HG03025 (cell line): ENCODE measurements around the gene EXPH5.
"Not testable (repeated sequence)": the region's sequence is repeated elsewhere in the genome, so short reads cannot be mapped to it uniquely, and the experiment has no call there.

Experiments used
- ATAC-seq: cut with Tn5 transposase; IDR thresholded peaks from one replicate; pipeline ENCODE4 v1.9.1; 2021; ENCODE audit warnings: mild to moderate bottlenecking, moderate library complexity; ENCODE audit not compliant: unreplicated experiment, low FRiP score

The EXPH5 gene, protein sequence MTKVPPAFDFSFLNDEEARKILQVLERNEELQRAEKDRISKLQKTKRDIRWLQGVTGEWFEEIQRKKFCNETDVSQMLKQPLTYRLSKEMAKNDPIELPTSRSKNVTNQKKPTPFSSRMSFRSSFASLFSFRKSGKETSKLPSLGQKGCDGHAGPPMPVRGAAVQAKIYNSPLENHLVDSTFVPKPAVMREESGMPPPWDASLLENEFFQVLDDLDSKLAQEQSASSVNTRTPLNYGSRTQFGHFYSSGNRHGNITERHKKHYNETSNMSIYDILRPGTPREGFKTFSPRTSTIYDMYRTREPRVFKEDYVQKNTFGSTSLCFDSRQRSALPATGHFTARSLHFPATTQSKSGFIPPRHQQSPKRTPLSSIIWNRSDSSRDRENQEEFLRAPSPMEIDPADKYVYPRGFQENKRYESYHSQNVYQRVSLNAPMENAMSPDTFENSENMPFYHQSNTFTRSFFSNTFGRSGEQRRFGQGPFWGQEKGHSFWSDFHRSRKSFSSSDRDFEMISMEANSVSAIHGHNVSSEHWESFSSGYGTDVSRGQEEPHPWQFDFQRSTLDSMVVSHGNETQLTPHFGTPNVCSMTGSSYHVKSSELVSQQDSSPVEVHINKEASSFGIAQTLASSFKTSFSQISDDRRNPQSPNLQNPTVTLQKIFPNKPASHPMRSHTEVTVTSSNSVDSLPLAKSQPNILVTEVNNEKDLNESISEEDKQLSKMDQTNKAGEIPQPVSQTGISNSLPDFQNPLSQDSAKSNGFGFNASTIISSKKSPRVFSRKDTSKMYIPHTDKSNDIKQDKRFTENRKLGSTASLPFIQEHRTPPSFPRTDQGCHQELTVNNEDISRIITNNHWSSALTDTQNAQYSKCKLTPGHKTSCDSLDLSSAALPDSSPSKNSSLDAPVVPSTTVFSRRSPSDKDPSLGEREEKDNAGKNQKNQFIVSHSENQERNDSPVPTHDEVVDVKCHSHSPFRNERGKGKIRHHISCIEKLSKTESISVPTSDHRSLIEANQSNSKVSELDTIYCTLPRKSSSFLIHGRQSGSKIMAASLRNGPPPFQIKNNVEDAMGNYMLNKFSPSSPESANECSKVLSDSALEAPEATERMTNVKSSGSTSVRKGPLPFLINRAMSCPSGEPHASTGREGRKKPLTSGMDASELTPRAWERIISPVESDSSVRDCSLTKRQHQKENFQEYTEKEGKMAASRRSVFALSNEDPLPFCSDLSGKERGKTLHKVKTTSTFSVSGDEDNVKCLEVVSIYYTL (N-terminal part only)

DNA sequence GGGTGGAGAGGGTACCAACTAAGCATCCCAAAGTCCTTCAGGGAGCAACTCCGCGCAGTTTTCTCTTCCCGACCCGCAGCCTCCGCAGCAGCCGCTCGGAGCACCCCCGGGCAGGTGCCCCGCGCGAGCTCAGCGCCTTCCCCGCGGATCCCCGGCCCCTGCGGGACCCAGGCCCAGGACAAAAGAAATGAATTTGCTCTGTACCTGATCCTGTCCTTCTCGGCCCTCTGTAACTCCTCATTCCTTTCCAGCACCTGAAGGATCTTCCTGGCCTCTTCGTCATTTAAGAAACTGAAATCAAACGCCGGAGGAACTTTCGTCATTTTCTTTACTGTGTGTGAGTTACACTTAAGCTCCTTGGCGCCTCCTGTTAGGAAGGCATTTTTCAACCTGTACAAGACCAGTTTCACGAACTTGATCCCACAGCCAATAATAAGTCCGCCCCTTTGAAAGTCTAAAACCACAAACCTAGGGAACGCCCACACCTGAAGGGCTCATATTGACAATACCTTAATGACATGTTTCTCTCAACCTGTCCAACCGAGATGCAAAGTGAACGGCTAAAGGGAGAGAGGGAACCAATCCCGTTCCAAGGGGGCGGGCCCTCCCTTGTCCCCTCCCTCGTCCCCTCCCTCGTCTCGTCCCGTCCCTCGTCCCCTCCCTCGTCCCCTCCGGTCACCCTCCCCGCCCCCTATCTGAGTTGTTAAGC is at the start of gene EXPH5:
EXPH5 (minus strand) TSS at position 555 of the 709 bp plus-strand sequence; CDS start at position 323, 232 bp downstream.
- ATAC-seq: peak; percentile 98

DNA sequence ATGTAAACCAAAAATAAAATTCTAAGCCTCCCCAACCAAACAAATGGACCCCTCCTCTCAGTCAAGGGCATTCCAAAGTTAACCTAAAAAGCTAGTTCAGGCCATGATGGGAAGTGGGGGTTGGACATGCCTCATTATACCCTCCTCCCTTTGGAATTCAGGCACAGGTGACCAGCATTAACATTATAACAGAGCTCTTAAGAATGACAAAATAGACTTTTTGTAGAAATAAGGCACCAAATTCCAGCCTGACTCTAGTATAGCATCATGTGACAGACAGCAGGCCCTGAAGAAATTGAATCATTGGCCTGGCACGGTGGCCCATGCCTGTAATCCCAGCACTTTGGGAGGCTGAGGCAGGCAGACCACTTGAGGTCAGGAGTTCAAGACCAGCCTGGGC is 48.2 kb upstream of the EXPH5 start:
- ATAC-seq: not testable (repeated sequence)

DNA sequence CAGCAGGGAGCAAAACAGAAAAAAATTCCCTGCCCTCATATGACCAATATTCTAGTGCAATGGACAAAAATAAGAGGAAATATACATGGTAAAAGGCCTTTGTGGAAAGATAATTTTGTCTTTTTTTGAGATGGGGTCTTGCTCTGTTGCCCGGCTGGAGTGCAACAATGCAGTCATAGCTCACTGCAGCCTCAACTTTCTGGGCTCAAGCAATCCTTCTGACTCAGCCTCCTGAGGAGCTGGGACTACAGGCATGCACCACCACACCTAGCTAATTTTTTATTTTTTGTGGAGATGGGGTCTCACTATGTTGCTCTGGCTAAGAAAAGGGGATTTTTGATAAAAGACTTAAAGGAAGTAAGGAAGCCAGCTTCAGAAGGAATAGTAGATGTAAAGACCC is 45.6 kb upstream of the EXPH5 start:
- ATAC-seq: no peak

GRCh38 chr11:108636222-108636621 is 42.7 kb upstream of the EXPH5 start:
- no peak for ATAC-seq

GRCh38 chr11:108635106-108635505 is 41.5 kb upstream of the EXPH5 start:
- no peak for ATAC-seq

DNA sequence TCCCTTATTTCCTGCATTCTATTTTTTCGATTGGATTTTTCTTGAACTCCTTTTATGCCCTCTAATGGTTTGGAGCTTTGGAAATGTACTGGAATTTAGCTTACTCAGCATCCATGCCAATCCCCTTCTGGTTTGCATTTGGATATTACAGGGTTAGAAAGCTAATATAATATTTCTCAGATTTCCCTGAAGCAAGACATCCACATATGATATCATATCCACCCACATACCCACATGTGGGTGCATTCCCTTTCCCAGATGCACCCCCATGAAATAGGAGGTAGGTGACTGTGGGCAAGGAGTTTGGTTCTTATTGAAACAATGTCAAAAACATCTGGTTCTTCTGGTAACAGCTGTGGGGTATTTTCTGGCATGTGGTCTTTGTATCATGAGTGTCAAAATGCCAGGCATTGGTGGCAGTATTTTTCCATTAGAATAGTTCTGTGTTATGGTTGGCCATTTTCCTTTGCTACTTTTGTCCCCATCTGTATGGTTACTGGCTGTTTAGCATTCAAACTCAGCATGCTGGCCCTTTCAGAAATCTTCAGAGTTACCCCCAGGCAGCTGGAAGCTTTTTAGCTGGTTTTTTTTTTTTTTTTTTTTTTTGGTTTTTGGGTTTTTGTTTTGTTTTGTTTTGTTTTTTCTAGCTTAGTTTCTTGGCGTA is 38.6 kb upstream of the EXPH5 start:
- ATAC-seq: no peak

- no peak for ATAC-seq
Observed at GRCh38 chr11:108629274-108629673, 35.7 kb upstream of the EXPH5 start.

DNA sequence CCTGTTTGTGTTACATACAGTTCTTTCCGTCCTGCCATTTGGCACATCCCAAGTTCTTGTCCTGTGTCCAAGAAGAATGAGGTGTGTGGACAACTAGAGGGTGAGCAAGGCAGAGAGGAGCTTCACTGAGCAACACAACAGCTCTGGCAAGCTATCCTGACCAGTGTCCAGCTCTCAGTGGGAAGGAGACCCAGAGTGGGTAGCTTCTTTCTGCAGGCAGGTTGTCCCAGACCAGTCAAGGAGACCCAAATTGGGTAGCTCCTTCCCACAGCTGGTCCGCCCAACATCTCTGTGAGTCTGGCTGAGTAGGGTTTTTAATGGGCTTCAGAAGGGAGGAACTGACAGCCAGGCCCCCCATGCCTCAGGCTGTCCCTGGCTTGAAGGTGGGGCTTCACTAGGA is 35.2 kb upstream of the EXPH5 start:
- ATAC-seq: no peak

GRCh38 chr11:108628326-108628725 is 34.8 kb upstream of the EXPH5 start:
- ATAC-seq: no peak

- ATAC-seq: no peak
Observed at GRCh38 chr11:108624196-108624925, 30.8 kb upstream of the EXPH5 start.

GRCh38 chr11:108622341-108622740 is 28.8 kb upstream of the EXPH5 start:
- ATAC-seq: no peak

- ATAC-seq: peak; percentile 95
Observed at GRCh38 chr11:108620958-108621772, 27.6 kb upstream of the EXPH5 start.

DNA sequence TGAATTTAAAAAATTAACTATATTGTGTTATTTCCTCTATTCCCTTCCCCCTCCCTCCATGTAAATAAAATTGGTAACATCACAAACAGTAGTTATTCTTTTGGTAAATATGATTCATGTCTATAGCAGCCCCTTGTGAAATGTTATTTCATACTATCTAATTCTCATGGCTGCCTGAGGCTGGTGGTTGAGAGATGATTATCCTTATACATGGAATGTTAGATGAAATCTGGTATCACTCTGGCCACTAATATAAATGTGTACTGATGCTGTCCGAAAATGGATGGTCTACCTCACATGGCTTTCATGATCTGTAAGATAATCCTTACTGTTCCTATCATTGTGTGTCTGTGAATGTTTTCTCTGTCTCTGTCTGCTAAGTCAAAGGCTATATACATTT is 25.0 kb upstream of the EXPH5 start:
- no peak for ATAC-seq

DNA sequence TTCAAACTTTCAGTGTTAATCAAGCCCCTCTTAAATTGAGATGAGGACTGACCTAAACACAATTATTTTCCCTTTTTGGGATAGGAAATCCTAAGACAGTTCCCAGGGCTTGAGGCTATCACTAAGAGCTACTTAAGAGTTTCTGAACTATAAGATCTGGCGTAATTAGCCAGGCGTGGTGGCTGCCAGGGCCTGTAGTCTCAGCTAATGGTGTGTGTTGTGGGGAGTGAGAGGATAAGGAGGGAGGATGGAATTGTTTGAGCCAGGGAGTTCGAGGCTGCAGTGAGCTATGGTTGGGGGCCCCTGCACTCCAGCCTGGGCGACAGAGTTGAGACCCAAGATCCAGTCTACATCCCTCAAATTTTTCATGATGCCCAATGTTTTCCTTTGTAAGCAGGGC is 23.5 kb upstream of the EXPH5 start:
- no peak for ATAC-seq

DNA sequence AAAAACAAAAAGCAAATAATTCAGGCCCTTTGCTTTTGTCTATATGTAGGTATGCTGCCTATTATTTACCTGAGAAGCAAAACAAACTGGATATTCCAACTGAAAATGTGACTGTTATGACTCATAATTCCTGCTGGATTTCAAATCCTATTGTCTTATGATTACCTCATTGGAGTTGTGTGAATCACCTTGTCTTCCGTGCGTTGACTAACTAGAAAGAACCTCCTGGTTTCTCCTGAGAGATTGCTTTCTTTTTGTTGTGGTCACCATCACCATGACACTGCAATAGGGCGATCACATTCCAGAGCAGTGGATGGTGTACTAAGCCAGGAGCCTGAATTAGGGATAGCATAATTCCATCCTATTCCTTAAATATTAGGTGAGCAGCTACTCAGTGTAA is 23.0 kb upstream of the EXPH5 start:
- ATAC-seq: no peak

GRCh38 chr11:108614086-108614485 is 20.5 kb upstream of the EXPH5 start:
- no peak for ATAC-seq

GRCh38 chr11:108609682-108610081 is 16.1 kb upstream of the EXPH5 start:
- no peak for ATAC-seq

DNA sequence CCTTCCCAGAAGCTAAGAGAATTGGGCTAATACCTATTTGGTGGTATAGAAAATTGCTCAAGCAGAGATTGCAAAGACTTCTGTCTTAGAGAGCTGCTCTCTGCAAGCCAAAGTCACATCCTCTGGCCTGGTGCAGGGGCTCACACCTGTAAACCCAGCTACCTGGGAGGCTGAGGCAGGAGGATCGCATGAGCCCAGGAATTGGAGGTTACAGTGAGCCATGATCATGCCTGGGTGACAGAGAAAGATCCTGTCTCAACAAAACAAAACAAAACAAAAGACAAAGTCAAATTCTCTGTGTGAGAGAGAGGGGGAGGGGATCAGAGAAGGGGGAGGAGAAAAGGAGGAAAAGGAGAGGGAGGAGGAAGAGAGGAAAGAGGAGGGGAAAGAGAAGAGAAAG is 15.0 kb upstream of the EXPH5 start:
- no peak for ATAC-seq
